HEK293 (cell line): ENCODE measurements around the gene PPP4C.
A peak's percentile ranks its signal among the peaks of the same experiment; 100 is the strongest.

Experiments
- FEZF1 ChIP-seq: fragments of 450-650 bp; formaldehyde crosslinking; IDR thresholded peaks from 2 replicates; pipeline ENCODE4 v1.5.1; 2016; ENCODE audit warnings: missing biosample characterization, missing genetic modification characterization
- KLF9 ChIP-seq: fragments of 450-650 bp; formaldehyde crosslinking; IDR thresholded peaks from 2 replicates; pipeline ENCODE4 v1.5.1; 2016; ENCODE audit warnings: missing biosample characterization, missing genetic modification characterization, low read depth
- OVOL3 ChIP-seq: fragments of 450-650 bp; formaldehyde crosslinking; IDR thresholded peaks from 2 replicates; pipeline ENCODE4 v1.5.1; 2016; ENCODE audit warnings: missing biosample characterization, missing genetic modification characterization
- PRDM1 ChIP-seq: fragments of 450-650 bp; formaldehyde crosslinking; IDR thresholded peaks from 2 replicates; pipeline ENCODE4; 2016; ENCODE audit warnings: missing biosample characterization, missing genetic modification characterization
- SETDB1 ChIP-seq: IDR thresholded peaks from one replicate; pipeline ENCODE4 v1.6.1; 2017; ENCODE audit warnings: mild to moderate bottlenecking, low read length, moderate library complexity, mixed read lengths; ENCODE audit not compliant: insufficient read length
- YY1 ChIP-seq: fragments of 450-650 bp; formaldehyde crosslinking; IDR thresholded peaks from 2 replicates; pipeline ENCODE4 v1.5.1; 2018; ENCODE audit warnings: missing biosample characterization, missing genetic modification characterization
- ZBTB21 ChIP-seq: fragments of 450-650 bp; formaldehyde crosslinking; IDR thresholded peaks from 2 replicates; pipeline ENCODE4 v1.5.1; 2017; ENCODE audit warnings: missing biosample characterization, missing genetic modification characterization
- ZBTB7A ChIP-seq: fragments of 450-650 bp; formaldehyde crosslinking; IDR thresholded peaks from 2 replicates; pipeline ENCODE4 v1.5.1; 2016; ENCODE audit warnings: low read depth, missing biosample characterization, missing genetic modification characterization
- ZFP37 ChIP-seq: fragments of 450-650 bp; formaldehyde crosslinking; IDR thresholded peaks from 2 replicates; pipeline ENCODE4 v1.5.1; 2016; ENCODE audit warnings: missing biosample characterization, missing genetic modification characterization
- ZNF10 ChIP-seq: fragments of 450-650 bp; formaldehyde crosslinking; IDR thresholded peaks from 2 replicates; pipeline ENCODE4 v1.5.1; 2017; ENCODE audit warnings: missing biosample characterization, missing genetic modification characterization
- ZNF146 ChIP-seq: fragments of 450-650 bp; formaldehyde crosslinking; IDR thresholded peaks from 2 replicates; pipeline ENCODE4 v1.5.1; 2016; ENCODE audit warnings: missing biosample characterization, missing genetic modification characterization
- ZNF157 ChIP-seq: fragments of 450-650 bp; formaldehyde crosslinking; IDR thresholded peaks from 2 replicates; pipeline ENCODE4 v1.5.1; 2016; ENCODE audit warnings: missing biosample characterization, missing genetic modification characterization
- ZNF174 ChIP-seq: fragments of 450-650 bp; formaldehyde crosslinking; IDR thresholded peaks from 2 replicates; pipeline ENCODE4 v1.5.0; 2017; ENCODE audit warnings: missing biosample characterization, mild to moderate bottlenecking, missing genetic modification characterization
- ZNF214 ChIP-seq: fragments of 450-650 bp; formaldehyde crosslinking; IDR thresholded peaks from 2 replicates; pipeline ENCODE4 v1.5.1; 2017; ENCODE audit warnings: missing biosample characterization, mild to moderate bottlenecking, missing genetic modification characterization, borderline replicate concordance
- ZNF223 ChIP-seq: fragments of 450-650 bp; formaldehyde crosslinking; IDR thresholded peaks from 2 replicates; pipeline ENCODE4 v1.5.1; 2016; ENCODE audit warnings: missing biosample characterization, missing genetic modification characterization
- ZNF24 ChIP-seq: fragments of 450-650 bp; formaldehyde crosslinking; IDR thresholded peaks from 2 replicates; pipeline ENCODE4 v1.5.1; 2016; ENCODE audit warnings: missing biosample characterization, missing genetic modification characterization
- ZNF266 ChIP-seq: fragments of 450-650 bp; formaldehyde crosslinking; IDR thresholded peaks from 2 replicates; pipeline ENCODE4 v1.5.1; 2016; ENCODE audit warnings: missing biosample characterization, missing genetic modification characterization, low read depth
- ZNF366 ChIP-seq: fragments of 450-650 bp; formaldehyde crosslinking; conservative IDR thresholded peaks from 2 replicates; pipeline ENCODE4 v1.5.1; 2016; ENCODE audit warnings: missing biosample characterization, missing genetic modification characterization
- ZNF416 ChIP-seq: fragments of 450-650 bp; formaldehyde crosslinking; IDR thresholded peaks from 2 replicates; pipeline ENCODE4 v1.5.1; 2016; ENCODE audit warnings: missing biosample characterization, missing genetic modification characterization
- ZNF48 ChIP-seq: fragments of 450-650 bp; formaldehyde crosslinking; IDR thresholded peaks from 2 replicates; pipeline ENCODE4 v1.5.1; 2016; ENCODE audit warnings: missing biosample characterization, missing genetic modification characterization
- ZNF623 ChIP-seq: fragments of 450-650 bp; formaldehyde crosslinking; IDR thresholded peaks from 2 replicates; pipeline ENCODE4 v1.5.1; 2016; ENCODE audit warnings: missing biosample characterization, missing genetic modification characterization
- ZNF677 ChIP-seq: fragments of 450-650 bp; IDR thresholded peaks from 2 replicates; pipeline ENCODE4 v1.5.0; 2018; ENCODE audit warnings: missing biosample characterization, mild to moderate bottlenecking, missing genetic modification characterization, moderate library complexity
- ZNF707 ChIP-seq: fragments of 450-650 bp; formaldehyde crosslinking; IDR thresholded peaks from 2 replicates; pipeline ENCODE4 v1.5.1; 2016; ENCODE audit warnings: missing biosample characterization, missing genetic modification characterization
- ZNF777 ChIP-seq: fragments of 450-650 bp; formaldehyde crosslinking; IDR thresholded peaks from 2 replicates; pipeline ENCODE4 v1.5.1; 2017; ENCODE audit warnings: missing biosample characterization, missing genetic modification characterization, borderline replicate concordance
- TF ChIP-seq, protein P1 (sequence below): fragments of 450-650 bp; formaldehyde crosslinking; conservative IDR thresholded peaks from 2 replicates; pipeline ENCODE4 v1.5.1; 2016; ENCODE audit warnings: low read depth, missing biosample characterization, missing genetic modification characterization
- TF ChIP-seq, protein P2 (sequence below): fragments of 450-650 bp; formaldehyde crosslinking; IDR thresholded peaks from 2 replicates; pipeline ENCODE4 v1.5.1; 2016; ENCODE audit warnings: missing biosample characterization, missing genetic modification characterization
- TF ChIP-seq, protein P3 (sequence below): fragments of 450-650 bp; formaldehyde crosslinking; IDR thresholded peaks from 2 replicates; pipeline ENCODE4 v1.5.1; 2016; ENCODE audit warnings: missing biosample characterization, missing genetic modification characterization, borderline replicate concordance
- TF ChIP-seq, protein P4 (sequence below): fragments of 450-650 bp; formaldehyde crosslinking; IDR thresholded peaks from 2 replicates; pipeline ENCODE4 v1.5.1; 2016; ENCODE audit warnings: missing biosample characterization, missing genetic modification characterization

PPP4C gene

DNA sequence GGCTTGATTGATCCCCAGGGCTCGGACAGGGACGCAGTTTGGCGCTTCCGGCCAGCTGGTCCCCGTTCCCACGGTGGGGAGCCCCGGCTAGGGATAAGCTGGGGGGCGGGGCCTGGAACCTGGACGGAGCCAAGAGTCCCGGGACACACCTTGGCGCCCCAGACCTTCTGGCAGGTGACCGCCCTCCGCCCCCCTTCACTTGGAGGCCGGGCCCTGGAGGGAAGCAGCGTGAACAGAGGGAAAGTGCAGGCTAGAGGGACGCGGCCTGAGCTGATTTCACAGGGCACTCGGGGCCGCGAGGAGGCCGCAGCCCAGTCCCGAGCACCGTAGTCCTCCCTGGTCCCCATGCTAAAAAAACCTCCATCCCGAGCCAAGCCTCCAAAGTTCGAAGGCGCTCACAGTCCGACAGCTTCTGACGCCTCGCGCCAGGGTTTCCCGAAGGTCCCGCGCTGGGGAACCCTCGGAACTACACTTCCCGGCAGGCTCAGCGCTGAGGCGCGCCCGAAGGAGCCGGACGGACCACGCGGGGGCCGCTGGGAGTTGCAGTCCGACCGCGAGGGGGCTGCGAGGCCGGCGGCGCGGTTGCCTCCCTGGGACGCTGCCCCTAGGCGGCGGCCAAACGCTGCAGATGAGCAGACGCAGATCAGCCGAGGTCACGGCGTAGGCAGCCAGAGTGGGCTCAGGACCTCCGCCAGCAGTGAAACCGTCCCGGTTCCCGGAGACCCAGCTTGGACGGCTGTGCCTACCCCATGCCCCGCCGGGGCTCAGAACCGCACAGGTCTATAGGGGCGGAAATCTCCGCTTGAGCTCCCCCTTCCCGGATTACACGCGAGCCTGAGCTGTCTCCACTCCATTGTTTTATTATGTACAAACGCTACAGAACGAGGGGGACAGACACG lies 15.9 kb downstream of the PPP4C start, which contains the start of gene TBX6 (continued):
- TF ChIP-seq, protein P1, sequence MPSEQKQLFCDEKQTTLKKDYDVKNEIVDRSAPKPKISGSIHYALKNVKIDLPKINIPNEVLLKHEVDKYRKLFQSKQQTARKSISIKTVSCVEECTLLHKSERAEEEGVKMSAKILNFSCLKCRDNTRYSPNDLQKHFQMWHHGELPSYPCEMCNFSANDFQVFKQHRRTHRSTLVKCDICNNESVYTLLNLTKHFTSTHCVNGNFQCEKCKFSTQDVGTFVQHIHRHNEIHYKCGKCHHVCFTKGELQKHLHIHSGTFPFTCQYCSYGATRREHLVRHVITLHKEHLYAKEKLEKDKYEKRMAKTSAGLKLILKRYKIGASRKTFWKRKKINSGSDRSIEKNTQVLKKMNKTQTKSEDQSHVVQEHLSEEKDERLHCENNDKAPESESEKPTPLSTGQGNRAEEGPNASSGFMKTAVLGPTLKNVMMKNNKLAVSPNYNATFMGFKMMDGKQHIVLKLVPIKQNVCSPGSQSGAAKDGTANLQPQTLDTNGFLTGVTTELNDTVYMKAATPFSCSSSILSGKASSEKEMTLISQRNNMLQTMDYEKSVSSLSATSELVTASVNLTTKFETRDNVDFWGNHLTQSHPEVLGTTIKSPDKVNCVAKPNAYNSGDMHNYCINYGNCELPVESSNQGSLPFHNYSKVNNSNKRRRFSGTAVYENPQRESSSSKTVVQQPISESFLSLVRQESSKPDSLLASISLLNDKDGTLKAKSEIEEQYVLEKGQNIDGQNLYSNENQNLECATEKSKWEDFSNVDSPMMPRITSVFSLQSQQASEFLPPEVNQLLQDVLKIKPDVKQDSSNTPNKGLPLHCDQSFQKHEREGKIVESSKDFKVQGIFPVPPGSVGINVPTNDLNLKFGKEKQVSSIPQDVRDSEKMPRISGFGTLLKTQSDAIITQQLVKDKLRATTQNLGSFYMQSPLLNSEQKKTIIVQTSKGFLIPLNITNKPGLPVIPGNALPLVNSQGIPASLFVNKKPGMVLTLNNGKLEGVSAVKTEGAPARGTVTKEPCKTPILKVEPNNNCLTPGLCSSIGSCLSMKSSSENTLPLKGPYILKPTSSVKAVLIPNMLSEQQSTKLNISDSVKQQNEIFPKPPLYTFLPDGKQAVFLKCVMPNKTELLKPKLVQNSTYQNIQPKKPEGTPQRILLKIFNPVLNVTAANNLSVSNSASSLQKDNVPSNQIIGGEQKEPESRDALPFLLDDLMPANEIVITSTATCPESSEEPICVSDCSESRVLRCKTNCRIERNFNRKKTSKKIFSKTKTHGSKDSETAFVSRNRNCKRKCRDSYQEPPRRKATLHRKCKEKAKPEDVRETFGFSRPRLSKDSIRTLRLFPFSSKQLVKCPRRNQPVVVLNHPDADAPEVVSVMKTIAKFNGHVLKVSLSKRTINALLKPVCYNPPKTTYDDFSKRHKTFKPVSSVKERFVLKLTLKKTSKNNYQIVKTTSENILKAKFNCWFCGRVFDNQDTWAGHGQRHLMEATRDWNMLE (tag by site-specific recombination), result 0 out of 2 replicates have a peak, but pooled peaks have one; percentile 12
- TF ChIP-seq ZNF48 (tag by site-specific recombination) (no peak), ZNF366 (tag by site-specific recombination) (no peak), ZNF777 (tag by site-specific recombination) (peak; percentile 82; the same call in 1 of the 2 replicates), ZNF157 (tag by site-specific recombination) (no peak), ZNF146 (peak; percentile 17; the same call in 1 of the 2 replicates), OVOL3 (tag by site-specific recombination) (no peak), ZNF10 (tag by site-specific recombination) (no peak), ZNF214 (no peak), ZNF174 (tag by site-specific recombination) (no peak), ZFP37 (no peak), ZNF707 (tag by site-specific recombination) (no peak), SETDB1 (no peak), FEZF1 (tag by site-specific recombination) (no peak), KLF9 (tag by site-specific recombination) (peak; percentile 48; the same call in 1 of the 2 replicates), YY1 (tag by site-specific recombination) (no peak), ZNF623 (tag by site-specific recombination) (no peak), PRDM1 (tag by site-specific recombination) (no peak), ZNF266 (no peak), ZBTB7A (no peak), ZNF416 (no peak), ZNF677 (tag by site-specific recombination) (no peak), ZNF24 (tag by site-specific recombination) (no peak), ZBTB21 (no peak), ZNF223 (no peak)
- TF ChIP-seq, protein P2, sequence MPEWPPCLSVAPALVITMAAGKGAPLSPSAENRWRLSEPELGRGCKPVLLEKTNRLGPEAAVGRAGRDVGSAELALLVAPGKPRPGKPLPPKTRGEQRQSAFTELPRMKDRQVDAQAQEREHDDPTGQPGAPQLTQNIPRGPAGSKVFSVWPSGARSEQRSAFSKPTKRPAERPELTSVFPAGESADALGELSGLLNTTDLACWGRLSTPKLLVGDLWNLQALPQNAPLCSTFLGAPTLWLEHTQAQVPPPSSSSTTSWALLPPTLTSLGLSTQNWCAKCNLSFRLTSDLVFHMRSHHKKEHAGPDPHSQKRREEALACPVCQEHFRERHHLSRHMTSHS (tag by site-specific recombination), result no peak
- TF ChIP-seq, protein P3, sequence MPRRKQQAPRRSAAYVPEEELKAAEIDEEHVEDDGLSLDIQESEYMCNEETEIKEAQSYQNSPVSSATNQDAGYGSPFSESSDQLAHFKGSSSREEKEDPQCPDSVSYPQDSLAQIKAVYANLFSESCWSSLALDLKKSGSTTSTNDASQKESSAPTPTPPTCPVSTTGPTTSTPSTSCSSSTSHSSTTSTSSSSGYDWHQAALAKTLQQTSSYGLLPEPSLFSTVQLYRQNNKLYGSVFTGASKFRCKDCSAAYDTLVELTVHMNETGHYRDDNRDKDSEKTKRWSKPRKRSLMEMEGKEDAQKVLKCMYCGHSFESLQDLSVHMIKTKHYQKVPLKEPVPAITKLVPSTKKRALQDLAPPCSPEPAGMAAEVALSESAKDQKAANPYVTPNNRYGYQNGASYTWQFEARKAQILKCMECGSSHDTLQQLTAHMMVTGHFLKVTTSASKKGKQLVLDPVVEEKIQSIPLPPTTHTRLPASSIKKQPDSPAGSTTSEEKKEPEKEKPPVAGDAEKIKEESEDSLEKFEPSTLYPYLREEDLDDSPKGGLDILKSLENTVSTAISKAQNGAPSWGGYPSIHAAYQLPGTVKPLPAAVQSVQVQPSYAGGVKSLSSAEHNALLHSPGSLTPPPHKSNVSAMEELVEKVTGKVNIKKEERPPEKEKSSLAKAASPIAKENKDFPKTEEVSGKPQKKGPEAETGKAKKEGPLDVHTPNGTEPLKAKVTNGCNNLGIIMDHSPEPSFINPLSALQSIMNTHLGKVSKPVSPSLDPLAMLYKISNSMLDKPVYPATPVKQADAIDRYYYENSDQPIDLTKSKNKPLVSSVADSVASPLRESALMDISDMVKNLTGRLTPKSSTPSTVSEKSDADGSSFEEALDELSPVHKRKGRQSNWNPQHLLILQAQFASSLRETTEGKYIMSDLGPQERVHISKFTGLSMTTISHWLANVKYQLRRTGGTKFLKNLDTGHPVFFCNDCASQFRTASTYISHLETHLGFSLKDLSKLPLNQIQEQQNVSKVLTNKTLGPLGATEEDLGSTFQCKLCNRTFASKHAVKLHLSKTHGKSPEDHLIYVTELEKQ, result no peak
- TF ChIP-seq, protein P4, sequence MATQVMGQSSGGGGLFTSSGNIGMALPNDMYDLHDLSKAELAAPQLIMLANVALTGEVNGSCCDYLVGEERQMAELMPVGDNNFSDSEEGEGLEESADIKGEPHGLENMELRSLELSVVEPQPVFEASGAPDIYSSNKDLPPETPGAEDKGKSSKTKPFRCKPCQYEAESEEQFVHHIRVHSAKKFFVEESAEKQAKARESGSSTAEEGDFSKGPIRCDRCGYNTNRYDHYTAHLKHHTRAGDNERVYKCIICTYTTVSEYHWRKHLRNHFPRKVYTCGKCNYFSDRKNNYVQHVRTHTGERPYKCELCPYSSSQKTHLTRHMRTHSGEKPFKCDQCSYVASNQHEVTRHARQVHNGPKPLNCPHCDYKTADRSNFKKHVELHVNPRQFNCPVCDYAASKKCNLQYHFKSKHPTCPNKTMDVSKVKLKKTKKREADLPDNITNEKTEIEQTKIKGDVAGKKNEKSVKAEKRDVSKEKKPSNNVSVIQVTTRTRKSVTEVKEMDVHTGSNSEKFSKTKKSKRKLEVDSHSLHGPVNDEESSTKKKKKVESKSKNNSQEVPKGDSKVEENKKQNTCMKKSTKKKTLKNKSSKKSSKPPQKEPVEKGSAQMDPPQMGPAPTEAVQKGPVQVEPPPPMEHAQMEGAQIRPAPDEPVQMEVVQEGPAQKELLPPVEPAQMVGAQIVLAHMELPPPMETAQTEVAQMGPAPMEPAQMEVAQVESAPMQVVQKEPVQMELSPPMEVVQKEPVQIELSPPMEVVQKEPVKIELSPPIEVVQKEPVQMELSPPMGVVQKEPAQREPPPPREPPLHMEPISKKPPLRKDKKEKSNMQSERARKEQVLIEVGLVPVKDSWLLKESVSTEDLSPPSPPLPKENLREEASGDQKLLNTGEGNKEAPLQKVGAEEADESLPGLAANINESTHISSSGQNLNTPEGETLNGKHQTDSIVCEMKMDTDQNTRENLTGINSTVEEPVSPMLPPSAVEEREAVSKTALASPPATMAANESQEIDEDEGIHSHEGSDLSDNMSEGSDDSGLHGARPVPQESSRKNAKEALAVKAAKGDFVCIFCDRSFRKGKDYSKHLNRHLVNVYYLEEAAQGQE (tag by site-specific recombination), result peak; percentile 25; the same call in 1 of the 2 replicates
